OCI-M2 (cell line): ENCODE measurements around the gene SLC51A.
"Not testable (repeated sequence)": the region's sequence is repeated elsewhere in the genome, so short reads cannot be mapped to it uniquely, and the experiment has no call there.

Experiments
- DNase-seq: peaks from one replicate; lab custom pipeline; 2025; ENCODE audit not compliant: unreplicated experiment; lab: John Stamatoyannopoulos, UW

The SLC51A gene

GRCh38 chr3:196238612-196239560, 22.6 kb downstream of the SLC51A start:
- no peak for DNase-seq

- DNase-seq = no peak
Measured at GRCh38 chr3:196240424-196240823, 24.1 kb downstream of the SLC51A start.

- no peak for DNase-seq
Measured at GRCh38 chr3:196241704-196242103, 25.4 kb downstream of the SLC51A start.

GRCh38 chr3:196244166-196244565, 27.8 kb downstream of the SLC51A start:
- not testable (repeated sequence) for DNase-seq

- no peak for DNase-seq
Measured at GRCh38 chr3:196246612-196247308, 30.4 kb downstream of the SLC51A start.

GRCh38 chr3:196251918-196252317, 35.6 kb downstream of the SLC51A start:
- no peak for DNase-seq

- no peak for DNase-seq
Measured at GRCh38 chr3:196254376-196255283, 38.3 kb downstream of the SLC51A start.

- no peak for DNase-seq
Measured at GRCh38 chr3:196255776-196256175, 39.4 kb downstream of the SLC51A start.

GRCh38 chr3:196260784-196261183, 44.5 kb downstream of the SLC51A start:
- DNase-seq = no peak

- no peak for DNase-seq
Measured at GRCh38 chr3:196263819-196264218, 47.5 kb downstream of the SLC51A start.

- no peak for DNase-seq
Measured at GRCh38 chr3:196268284-196269163, 52.2 kb downstream of the SLC51A start.

- no peak for DNase-seq
Measured at GRCh38 chr3:196270499-196270898, 54.2 kb downstream of the SLC51A start.

GRCh38 chr3:196272826-196273225, 56.5 kb downstream of the SLC51A start:
- no peak for DNase-seq

- no peak for DNase-seq
Measured at GRCh38 chr3:196273655-196274054, 57.3 kb downstream of the SLC51A start.

- no peak for DNase-seq
Measured at GRCh38 chr3:196274585-196274984, 58.3 kb downstream of the SLC51A start.

- DNase-seq = no peak
Measured at GRCh38 chr3:196275126-196275525, 58.8 kb downstream of the SLC51A start.

- no peak for DNase-seq
Measured at GRCh38 chr3:196280689-196281440, 64.5 kb downstream of the SLC51A start.

- DNase-seq = no peak
Measured at GRCh38 chr3:196281962-196282361, 65.6 kb downstream of the SLC51A start.
